Tibial nerve (tissue), 4 donors: Measurements from ENCODE around the gene RYR1.

Experiments used
- CTCF ChIP-seq, 5 experiments: fragments of 200-600 bp in 3 of 5; fragments of 450-650 bp in 2 of 5; sonication (generic) in 3 of 5; IDR thresholded peaks; one replicate each; pipeline ENCODE4 v1.5.1; 2016 to 2019; ENCODE audit warnings: antibody characterized with exemption in 5 of 5, mild to moderate bottlenecking in 3 of 5, moderate library complexity in 2 of 5
- EP300 ChIP-seq, 2 donors: sonication (generic); formaldehyde crosslinking; IDR thresholded peaks; one replicate each; pipeline ENCODE4 v1.6.1; 2017; ENCODE audit warnings: antibody characterized with exemption in 2 of 2, mild to moderate bottlenecking in 1 of 2

GRCh38 chr19:38527466-38528136 is 94.1 kb downstream of the RYR1 start:
- TF ChIP-seq CTCF (IDR thresholded peaks at IDR 0.05) (no peak), EP300 (IDR thresholded peaks at IDR 0.05) (no peak)
